Astrocyte of the spinal cord (primary cell): Measurements from ENCODE around the gene HELZ.
"Not testable (repeated sequence)": the region's sequence is repeated elsewhere in the genome, so short reads cannot be mapped to it uniquely, and the experiment has no call there.

Source experiments
- DNase-seq: peaks from one replicate; pipeline ENCODE4 v3.0.0; 2011; ENCODE audit warnings: low read depth, low spot score
- H3K4me3 ChIP-seq: 2 replicates; pipeline ENCODE4 v1.5.1; 2011; ENCODE audit warnings: low read depth, mild to moderate bottlenecking, low read length, moderate library complexity
- CTCF ChIP-seq: IDR thresholded peaks from 2 replicates; pipeline ENCODE4 v1.5.1; 2012; ENCODE audit warnings: low read depth, mild to moderate bottlenecking, low read length, inconsistent platforms
- in situ Hi-C: cut with HindIII; loops from 2 replicates; pipeline ENCODE4 v1.10.0; 2017; ENCODE audit warnings: low sequenced_read_pairs

The HELZ gene

GRCh38 chr17:67127925-67128324 lies 117.1 kb downstream of the HELZ start:
- TF ChIP-seq CTCF, result no peak
- DNase-seq, result no peak
- in situ Hi-C loops, result no loop called here
- H3K4me3 ChIP-seq, result no peak overlapping the region

GRCh38 chr17:67126983-67127382 lies 118.0 kb downstream of the HELZ start:
- in situ Hi-C loops, result no loop called here
- no peak for TF ChIP-seq CTCF
- H3K4me3 ChIP-seq, result no peak overlapping the region
- no peak for DNase-seq

- H3K4me3 ChIP-seq, in situ Hi-C loops, DNase-seq: not testable (repeated sequence)
Measured at GRCh38 chr17:67126543-67126942, 118.5 kb downstream of the HELZ start.

GRCh38 chr17:67125924-67126323 lies 119.1 kb downstream of the HELZ start:
- in situ Hi-C loops, result no loop called here
- no peak for DNase-seq
- no peak overlapping the region for H3K4me3 ChIP-seq
- TF ChIP-seq CTCF, result no peak

- in situ Hi-C loops, result no loop called here
- DNase-seq, result no peak
- H3K4me3 ChIP-seq, result no peak overlapping the region
- no peak for TF ChIP-seq CTCF
Measured at GRCh38 chr17:67125417-67125816, 119.6 kb downstream of the HELZ start.

GRCh38 chr17:67124450-67125148 lies 120.4 kb downstream of the HELZ start:
- in situ Hi-C loops, result no loop called here
- no peak for DNase-seq

More at GRCh38 chr17:67124450-67125148, 120.4 kb downstream of the HELZ start:
- no peak overlapping the region for H3K4me3 ChIP-seq
- no peak for TF ChIP-seq CTCF
